GM08714 (cell line): ENCODE measurements around the gene ENOX2.

Source experiments
- H3K4me3 ChIP-seq: fragments of 200-500 bp; sonication (Bioruptor generic); 2 replicates; pipeline ENCODE4 v1.5.1; 2014; ENCODE audit warnings: mild to moderate bottlenecking, low read length, inconsistent platforms
- ZNF274 ChIP-seq: IDR thresholded peaks from 2 replicates; pipeline ENCODE4 v1.6.1; 2012; ENCODE audit warnings: mild to moderate bottlenecking, low read depth, low read length

ENOX2 gene

DNA sequence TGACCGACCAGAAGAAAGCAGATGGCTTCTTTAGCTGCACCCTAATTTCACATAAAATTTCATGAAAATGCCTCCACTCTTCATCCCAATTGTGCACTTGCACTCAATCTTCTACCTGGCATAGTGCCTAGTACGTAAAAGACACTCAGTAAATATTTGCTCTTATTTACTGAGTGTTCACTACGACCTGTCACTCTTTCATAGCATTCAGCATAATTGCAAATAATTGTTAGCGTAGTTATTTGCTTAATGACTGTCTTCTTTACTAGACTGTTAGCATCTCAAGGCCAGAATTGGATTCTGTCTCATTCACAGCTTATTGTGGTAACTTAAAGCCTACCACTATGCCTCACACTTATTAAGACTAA lies 130.2 kb downstream of the ENOX2 start:
- no peak for TF ChIP-seq ZNF274
- no peak overlapping the region for H3K4me3 ChIP-seq

- H3K4me3 ChIP-seq, result no peak overlapping the region
- TF ChIP-seq ZNF274, result no peak
Observed at GRCh38 chrX:130772105-130772775, 130.8 kb downstream of the ENOX2 start.

DNA sequence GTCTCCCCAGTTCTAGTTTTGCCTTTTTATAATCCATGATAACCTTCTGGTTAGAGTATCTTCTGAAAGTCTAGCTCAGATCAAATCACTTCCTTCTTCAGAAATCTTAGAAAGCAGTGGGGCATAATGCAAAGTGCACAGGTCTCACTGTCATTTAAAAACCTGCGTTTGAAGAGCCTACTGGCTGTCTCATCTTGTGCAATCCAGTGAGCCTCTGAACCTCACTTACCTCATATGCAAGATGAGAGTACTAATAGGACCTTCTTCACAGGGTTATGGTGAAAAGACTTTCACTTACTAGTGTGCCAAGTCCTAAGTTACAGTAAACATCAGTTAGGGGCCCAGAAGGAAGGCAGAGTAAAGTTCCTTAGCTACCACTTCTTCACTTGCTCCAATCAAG lies 131.4 kb downstream of the ENOX2 start:
- TF ChIP-seq ZNF274, result no peak
- H3K4me3 ChIP-seq, result no peak overlapping the region

GRCh38 chrX:130771230-130771629 lies 131.8 kb downstream of the ENOX2 start:
- no peak for TF ChIP-seq ZNF274
- no peak overlapping the region for H3K4me3 ChIP-seq

DNA sequence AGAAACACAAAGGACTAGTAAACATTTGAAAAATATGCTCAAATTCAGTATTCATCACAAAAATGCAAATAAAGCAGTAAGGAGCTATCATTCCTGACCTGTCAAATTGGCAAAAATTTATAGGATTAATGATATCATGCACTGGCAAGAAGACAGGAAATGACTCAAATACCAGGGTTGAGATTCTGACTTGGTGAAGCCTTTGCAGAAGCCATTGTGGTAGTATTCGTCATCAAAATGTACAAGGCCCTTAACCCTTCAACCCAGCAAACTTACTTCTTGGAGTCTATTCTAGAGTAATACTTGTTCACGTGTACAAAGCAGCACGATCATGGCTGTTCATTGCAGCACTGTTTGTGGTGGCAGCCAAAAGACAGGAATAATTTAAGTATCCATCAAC lies 132.4 kb downstream of the ENOX2 start:
- TF ChIP-seq ZNF274, result no peak
- no peak overlapping the region for H3K4me3 ChIP-seq

GRCh38 chrX:130769835-130770234 lies 133.2 kb downstream of the ENOX2 start:
- no peak for TF ChIP-seq ZNF274
- no peak overlapping the region for H3K4me3 ChIP-seq

DNA sequence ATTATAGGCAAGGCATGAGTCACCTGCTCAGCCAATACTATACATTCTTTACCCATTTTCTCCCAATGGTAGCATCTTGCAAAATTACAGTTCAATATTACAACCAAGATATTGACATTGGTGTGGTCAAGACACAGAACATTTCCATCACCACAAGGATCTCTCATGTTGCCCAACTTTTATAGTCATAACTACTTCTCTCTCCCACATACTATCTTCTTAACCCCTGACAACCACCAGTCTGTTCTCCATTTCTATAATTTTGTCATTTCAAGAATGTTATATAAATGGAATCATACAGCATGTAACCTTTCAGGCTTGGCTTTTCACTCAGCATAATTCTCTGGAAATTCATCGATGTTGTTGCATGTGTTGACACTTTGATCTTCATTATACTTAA lies 144.9 kb downstream of the ENOX2 start:
- no peak for TF ChIP-seq ZNF274

GRCh38 chrX:130756233-130756632 lies 146.8 kb downstream of the ENOX2 start:
- no peak overlapping the region for H3K4me3 ChIP-seq
- no peak for TF ChIP-seq ZNF274

More for the DNA sequence above, 144.9 kb downstream of the ENOX2 start:
- H3K4me3 ChIP-seq, result no peak overlapping the region

GRCh38 chrX:130754353-130754752 lies 148.7 kb downstream of the ENOX2 start:
- H3K4me3 ChIP-seq, result no peak overlapping the region
- TF ChIP-seq ZNF274, result no peak

DNA sequence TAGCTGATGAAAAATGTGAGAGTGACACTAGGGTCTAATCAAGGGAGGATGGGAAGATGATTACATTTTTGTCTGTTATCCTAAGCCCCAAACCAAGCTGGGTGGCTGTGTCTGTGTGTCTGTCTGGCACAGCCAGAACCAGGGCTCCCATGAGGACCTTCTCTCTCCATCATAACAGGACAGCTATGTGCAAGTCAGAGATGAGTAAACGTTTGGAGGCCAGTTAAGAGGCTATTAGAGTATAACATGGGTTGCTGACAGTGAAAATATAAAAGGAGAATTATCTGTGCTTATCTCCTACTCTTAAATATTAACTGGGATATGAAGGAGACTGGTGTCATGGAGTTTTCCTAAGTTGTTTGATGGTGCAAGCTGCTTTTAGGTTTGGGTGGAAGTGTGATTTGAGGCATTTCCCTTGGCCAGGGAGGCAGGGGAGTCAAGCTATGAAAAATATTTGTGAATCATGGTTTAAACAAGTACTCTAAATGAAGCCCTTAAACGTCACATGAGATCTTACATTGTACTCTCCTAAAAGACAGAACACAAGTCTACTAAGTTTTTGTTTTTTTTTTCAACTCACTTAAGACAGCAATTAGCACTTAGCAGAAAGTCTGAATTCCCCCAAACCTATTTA lies 156.2 kb downstream of the ENOX2 start:
- TF ChIP-seq ZNF274, result no peak
- no peak overlapping the region for H3K4me3 ChIP-seq

DNA sequence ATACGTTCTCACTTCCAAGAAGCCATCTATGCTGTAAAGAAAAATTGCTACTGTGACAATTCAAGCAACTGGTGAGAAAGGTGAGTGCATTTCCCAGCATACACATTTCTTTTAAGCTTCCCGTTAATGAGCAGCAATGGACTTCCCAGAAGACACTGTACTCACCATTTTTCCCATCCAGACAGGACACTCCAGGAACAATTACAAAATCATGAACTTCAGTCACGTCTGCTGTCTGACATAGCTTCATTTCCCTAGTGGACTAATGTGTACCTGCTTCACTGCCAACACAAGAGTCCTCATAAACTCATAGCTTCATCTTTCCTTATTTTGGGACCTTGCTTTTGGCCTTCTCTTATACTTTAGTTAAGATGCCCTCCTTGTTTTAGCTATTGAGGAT lies 156.9 kb downstream of the ENOX2 start:
- TF ChIP-seq ZNF274, result no peak

GRCh38 chrX:130741584-130741983 lies 161.4 kb downstream of the ENOX2 start:
- TF ChIP-seq ZNF274, result no peak
- no peak overlapping the region for H3K4me3 ChIP-seq

More for the DNA sequence above, 156.9 kb downstream of the ENOX2 start:
- H3K4me3 ChIP-seq, result no peak overlapping the region

DNA sequence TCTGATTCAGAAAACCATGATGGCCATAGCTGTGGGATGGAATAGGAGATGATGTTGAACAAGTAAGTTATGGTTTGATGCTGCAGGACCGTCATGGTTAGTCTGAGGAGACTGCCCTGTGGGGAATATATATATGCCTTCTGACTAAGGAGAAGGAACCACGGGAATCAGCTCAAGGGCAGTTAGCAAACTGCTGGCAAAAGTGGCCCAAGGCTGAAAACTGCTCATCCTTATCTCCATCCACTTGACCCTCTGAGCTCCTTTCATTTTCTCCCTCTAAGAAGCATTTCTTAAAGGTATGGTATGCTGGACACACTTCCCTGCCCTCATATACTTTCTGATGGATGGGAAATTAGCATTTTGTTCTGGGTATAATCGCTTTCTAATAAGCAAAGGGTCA lies 161.9 kb downstream of the ENOX2 start:
- no peak for TF ChIP-seq ZNF274
- no peak overlapping the region for H3K4me3 ChIP-seq

- no peak overlapping the region for H3K4me3 ChIP-seq
- no peak for TF ChIP-seq ZNF274
Observed at GRCh38 chrX:130738638-130739195, 164.3 kb downstream of the ENOX2 start.

DNA sequence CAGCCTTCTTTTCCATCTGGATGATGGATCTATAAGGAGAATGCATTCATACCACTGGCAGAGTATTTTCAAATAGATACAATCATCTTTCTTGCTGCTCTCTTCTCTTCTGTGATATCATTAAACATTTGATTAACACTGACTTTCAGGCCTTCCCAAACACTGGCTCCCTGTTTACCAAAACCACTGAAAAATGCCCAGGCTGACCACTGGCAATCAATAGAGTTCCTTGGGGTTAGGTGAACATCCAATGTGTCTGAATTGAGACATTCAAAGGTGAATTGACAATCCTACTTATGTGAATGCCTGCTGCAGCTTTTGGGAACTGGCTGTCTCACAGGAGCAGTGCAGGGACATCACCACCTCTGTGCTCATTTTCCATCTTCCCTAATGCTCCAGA lies 168.3 kb downstream of the ENOX2 start:
- no peak for TF ChIP-seq ZNF274
- H3K4me3 ChIP-seq, result no peak overlapping the region
